Aorta (tissue), 5 donors: ENCODE data around the gene MAP4K4. TPM values are rescaled to one million over a fixed set of nuclear protein-coding genes. Genes with fewer than 3 reads are reported as not detected.
A peak's percentile ranks its signal among the peaks of the same experiment; 100 is the strongest.

ENCODE experiments used
- ATAC-seq: fragments of 200-7000 bp; cut with Tn5 transposase; one replicate; pipeline ENCODE4 v1.9.1; 2022; ENCODE audit warnings: moderate library complexity; ENCODE audit not compliant: low FRiP score
- DNase-seq, 2 donors: peaks; one replicate each; pipeline ENCODE4 v3.0.0-alpha.2; 2020
- H3K27ac ChIP-seq, 2 donors: one replicate each; pipeline ENCODE4 v1.5.1; 2013; ENCODE audit warnings: low read length in 2 of 2, mild to moderate bottlenecking in 2 of 2, moderate library complexity in 2 of 2, control low read depth in 1 of 2, inconsistent platforms in 1 of 2, low read depth in 1 of 2
- H3K27me3 ChIP-seq, 2 donors: one replicate each; pipeline ENCODE4 v1.6.1; 2013; ENCODE audit warnings: control low read depth in 1 of 2, low read length in 1 of 2, mild to moderate bottlenecking in 1 of 2, moderate library complexity in 1 of 2; ENCODE audit not compliant: insufficient read depth in 2 of 2, control insufficient read depth in 1 of 2
- H3K36me3 ChIP-seq, 2 donors: one replicate each; pipeline ENCODE4 v1.6.1; 2013; ENCODE audit warnings: control low read depth in 1 of 2, low read length in 1 of 2, mild to moderate bottlenecking in 1 of 2; ENCODE audit not compliant: insufficient read depth in 2 of 2, control insufficient read depth in 1 of 2
- H3K4me1 ChIP-seq, 2 donors: one replicate each; pipeline ENCODE4 v1.6.1; 2013; ENCODE audit warnings: low read length in 2 of 2, control low read depth in 1 of 2, mild to moderate bottlenecking in 1 of 2, moderate library complexity in 1 of 2; ENCODE audit not compliant: insufficient read depth in 2 of 2, control insufficient read depth in 1 of 2
- H3K4me3 ChIP-seq, 2 donors: one replicate each; pipeline ENCODE4 v1.5.1; 2013; ENCODE audit warnings: low read length in 2 of 2, control low read depth in 1 of 2, mild to moderate bottlenecking in 1 of 2
- H3K9me3 ChIP-seq: one replicate; pipeline ENCODE4 v1.6.1; 2013; ENCODE audit warnings: mild to moderate bottlenecking, low read length; ENCODE audit not compliant: control insufficient read depth
- WGBS, 2 donors: extraction: QIAGEN DNeasy Blood & Tissue Kit; methylation state at CpG; one replicate each; pipeline ENCODE4 v1.1.7; 2013; 5-methylcytosine and 5-hydroxymethylcytosine counted together
- intact Hi-C, 2 donors: fragments of 100-400 bp; cut with DNase I; formaldehyde crosslinking; loops; one replicate each; pipeline versions ENCODE4 v1.14.2 to v1.15.0; 2022
- polyA plus RNA-seq, 2 donors: library from polyadenylated mRNA; stranded (reverse); fragments of 200-250 nt; gene quantifications; one replicate each; pipeline ENCODE4 v1.2.3, GENCODE V29; 2013
- total RNA-seq, 2 donors: library from RNA; stranded (reverse); fragmentation: NEBNext Ultra II Directional; extraction: Animal tissue kit (Norgen Biotek cat#: 25700); gene quantifications; one replicate each; pipeline ENCODE4 v1.2.1, GENCODE V29; 2021
- donor health status: healthy with polysubstance abuse.
- donor health status: Bipolar disorder and iron deficiency.
- donor health status: DM: no; HTN: no; CAD: no.
- donor health status: DM: no; HTN: no; CAD: no.
- donor health status: DM: yes; HTN: yes; CAD: no.

Gene MAP4K4
- total and polyA plus RNA-seq, 4 donors = 22.9 to 112 (median 58.5) TPM

DNA sequence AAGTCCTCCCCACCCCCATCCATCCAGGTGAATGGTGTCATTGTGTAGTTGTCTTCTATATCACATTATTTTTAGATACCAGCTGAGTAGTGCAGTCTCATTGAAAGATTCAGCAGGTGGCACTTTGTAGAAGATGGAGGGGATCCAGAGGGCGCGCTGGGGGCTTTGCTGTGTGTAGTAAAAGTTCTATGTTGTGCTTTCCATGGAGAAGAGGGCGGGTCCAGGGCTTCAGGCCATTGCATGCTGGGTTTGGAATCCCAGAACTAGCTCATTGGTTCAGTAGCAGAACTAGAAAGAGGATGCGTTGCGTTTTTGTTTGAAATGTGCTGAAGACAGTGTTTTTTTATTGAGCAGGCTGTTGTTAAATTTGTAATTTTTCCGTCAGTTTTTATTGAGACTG, 120.0 kb downstream of the MAP4K4 start:
- Histone ChIP-seq H3K36me3 (no peaks in the 10 kb centered on the region), H3K27ac (no peak overlapping the region), H3K4me1 (peaks cover 0 to 2% of the 10 kb centered on the region in 2 donors), H3K9me3 (no peaks in the 10 kb centered on the region), H3K27me3 (no peaks in the 10 kb centered on the region), H3K4me3 (no peak overlapping the region)
- DNase-seq = no peak
- intact Hi-C loops = loop anchor here in 1 of 2 donors (10.0 kb wide), 1 partner anchor 53 kb away; no protein-coding TSS in a partner anchor
- 94 to 97% methylated on average over 6 of the region's 6 CpGs for WGBS, 2 donors
- ATAC-seq = no peak

DNA sequence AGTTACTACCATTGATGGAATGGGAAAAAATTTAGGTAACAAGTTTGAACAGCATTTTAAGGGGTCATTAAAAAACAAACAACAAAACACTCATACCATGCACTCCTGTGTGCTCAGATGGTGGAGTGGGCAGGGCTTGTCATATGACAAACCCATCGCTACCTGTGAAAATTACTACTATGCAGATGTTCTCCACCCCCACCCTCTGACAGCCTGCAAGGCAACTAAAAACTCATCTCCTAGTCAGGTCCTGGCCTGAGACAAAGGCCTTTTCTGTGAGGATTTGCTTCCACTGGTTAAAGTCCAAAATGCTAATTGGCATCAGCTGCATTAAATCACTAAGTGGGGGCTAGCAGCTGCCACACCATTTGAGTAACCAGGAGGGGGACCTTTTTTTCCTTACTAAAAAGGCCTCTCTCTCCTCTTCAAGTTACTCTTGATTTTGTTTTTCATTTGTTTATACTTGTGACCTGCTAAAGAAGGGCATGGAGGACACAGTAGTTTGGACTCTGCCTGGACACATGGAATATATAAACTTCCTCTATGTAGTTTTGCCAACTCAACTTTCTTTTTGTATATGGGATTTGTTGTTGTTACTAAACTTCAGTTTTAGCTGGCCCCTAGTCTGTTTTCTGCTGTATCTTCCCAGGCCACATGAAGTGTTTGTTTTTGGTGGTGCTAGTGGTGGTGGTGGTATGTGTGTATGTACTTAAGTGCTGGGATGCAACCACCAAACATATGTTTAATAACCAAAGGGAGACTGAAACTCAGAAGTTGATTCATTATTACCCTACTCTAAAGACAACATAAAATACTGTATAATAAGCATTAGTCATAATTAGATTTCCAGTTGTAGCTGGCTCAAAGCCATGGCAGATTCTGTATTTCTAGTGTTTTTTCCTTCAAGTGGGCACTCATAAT, 121.3 kb downstream of the MAP4K4 start:
- WGBS, 2 donors = 95% methylated on average over 1 of the region's 1 CpG
- intact Hi-C loops = loop anchor here in 1 of 2 donors (10.0 kb wide), 1 partner anchor 54 kb away; no protein-coding TSS in a partner anchor
- H3K27me3 ChIP-seq = no peaks in the 10 kb centered on the region
- no peaks in the 10 kb centered on the region for H3K9me3 ChIP-seq
- H3K4me1 ChIP-seq = peaks cover 2 to 3% of the 10 kb centered on the region in 2 donors
- H3K27ac ChIP-seq = no peak overlapping the region
- no peak overlapping the region for H3K4me3 ChIP-seq
- DNase-seq = no peak
- no peaks in the 10 kb centered on the region for H3K36me3 ChIP-seq
- no peak for ATAC-seq

DNA sequence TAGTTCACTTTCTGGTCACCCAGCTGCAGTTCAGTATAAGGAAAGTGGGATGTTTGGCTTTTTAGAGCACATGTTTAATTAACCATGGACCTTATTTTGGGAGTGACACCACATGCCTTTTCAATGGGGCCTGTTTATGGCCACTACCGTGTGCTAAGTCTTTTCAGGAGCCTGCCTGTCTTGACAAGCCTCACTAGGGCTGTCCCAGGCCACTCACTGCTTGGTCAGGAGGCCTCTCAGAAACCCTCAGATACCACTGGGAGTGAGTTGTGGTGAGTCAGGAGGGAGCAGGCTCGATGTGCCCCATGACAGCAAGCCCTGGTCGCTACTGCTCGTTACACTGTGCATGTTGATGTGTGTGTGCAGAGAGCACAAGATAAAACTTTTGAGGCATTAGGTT, 123.0 kb downstream of the MAP4K4 start:
- Histone ChIP-seq H3K36me3 (no peaks in the 10 kb centered on the region), H3K4me1 (peaks cover 2 to 3% of the 10 kb centered on the region in 2 donors), H3K4me3 (no peak overlapping the region), H3K27ac (no peak overlapping the region), H3K9me3 (no peaks in the 10 kb centered on the region), H3K27me3 (no peaks in the 10 kb centered on the region)
- DNase-seq = no peak
- intact Hi-C loops = no loop called here
- 57 to 59% methylated on average over 4 of the region's 4 CpGs for WGBS, 2 donors
- no peak for ATAC-seq

- Histone ChIP-seq H3K36me3 (no peaks in the 10 kb centered on the region), H3K27ac (no peak overlapping the region), H3K4me1 (peaks cover 2 to 3% of the 10 kb centered on the region in 2 donors), H3K4me3 (no peak overlapping the region), H3K27me3 (no peaks in the 10 kb centered on the region), H3K9me3 (no peaks in the 10 kb centered on the region)
- ATAC-seq = no peak
- 74 to 82% methylated on average over 3 of the region's 3 CpGs for WGBS, 2 donors
- intact Hi-C loops = no loop called here
- DNase-seq = no peak
These were observed 123.7 kb downstream of the MAP4K4 start for GRCh38 chr2:101821059-101821805.

DNA sequence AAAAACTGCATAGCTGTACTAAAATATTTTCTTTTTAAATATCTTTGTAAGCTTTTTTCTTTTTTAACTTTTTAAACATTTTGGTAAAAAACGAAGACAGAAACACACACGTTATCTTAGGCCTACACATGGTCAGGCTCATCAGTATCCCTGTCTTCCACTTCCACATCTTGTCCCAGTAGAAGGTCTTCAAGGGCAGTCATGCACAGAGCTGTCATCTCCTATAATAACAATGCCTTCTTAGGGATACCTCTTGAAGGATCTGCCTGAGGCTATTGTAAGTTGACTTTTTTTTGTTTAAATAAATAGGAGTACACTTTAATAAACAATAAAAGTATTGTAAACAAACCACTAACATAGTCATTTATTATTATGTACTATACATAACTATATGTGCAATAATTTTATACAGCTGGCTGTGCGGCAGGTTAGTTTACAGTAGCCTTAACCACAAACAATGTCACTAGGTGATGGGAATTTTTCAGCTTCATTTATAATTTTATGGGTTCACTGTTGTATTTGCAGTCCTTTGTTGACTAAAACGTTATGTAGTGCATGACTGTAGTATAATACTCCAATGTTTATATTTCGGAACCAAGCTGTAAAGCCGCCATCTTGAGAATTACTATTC, 124.4 kb downstream of the MAP4K4 start:
- H3K27ac ChIP-seq = no peak overlapping the region
- no peak for DNase-seq
- intact Hi-C loops = no loop called here
- H3K9me3 ChIP-seq = no peaks in the 10 kb centered on the region
- H3K4me3 ChIP-seq = no peak overlapping the region
- WGBS, 2 donors = 74 to 81% methylated on average over 6 of the region's 6 CpGs
- peaks cover 0 to 3% of the 10 kb centered on the region in 2 donors for H3K4me1 ChIP-seq
- H3K36me3 ChIP-seq = no peaks in the 10 kb centered on the region
- no peak for ATAC-seq
- no peaks in the 10 kb centered on the region for H3K27me3 ChIP-seq

GRCh38 chr2:101823347-101823791, 125.9 kb downstream of the MAP4K4 start:
- DNase-seq (peak in 1 of 2 donors; percentile 69), ATAC-seq (peak; percentile 74)
- intact Hi-C loops = no loop called here
- H3K27me3 ChIP-seq = no peaks in the 10 kb centered on the region
- H3K36me3 ChIP-seq = no peaks in the 10 kb centered on the region
- peaks cover 2 to 3% of the 10 kb centered on the region in 2 donors for H3K4me1 ChIP-seq
- no peak overlapping the region for H3K4me3 ChIP-seq
- H3K27ac ChIP-seq = no peak overlapping the region
- 49 to 56% methylated on average over 14 of the region's 14 CpGs for WGBS, 2 donors
- no peaks in the 10 kb centered on the region for H3K9me3 ChIP-seq

DNA sequence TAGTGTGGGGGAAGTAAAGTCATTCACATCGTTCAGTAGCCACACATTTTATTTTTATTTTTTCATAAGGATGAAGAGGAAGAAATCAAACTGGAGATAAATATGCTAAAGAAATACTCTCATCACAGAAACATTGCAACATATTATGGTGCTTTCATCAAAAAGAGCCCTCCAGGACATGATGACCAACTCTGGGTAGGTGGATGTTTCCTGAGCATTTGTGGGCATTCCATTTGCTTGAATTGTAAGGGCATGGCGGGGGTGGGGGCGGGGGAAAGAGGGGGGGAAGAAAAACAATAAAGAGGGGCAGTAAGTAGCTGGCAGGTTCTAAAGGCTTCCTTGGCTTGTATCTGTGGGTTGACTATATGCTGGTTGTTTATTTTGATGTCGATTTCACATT, 126.4 kb downstream of the MAP4K4 start:
- no peak for DNase-seq
- no peak overlapping the region for H3K27ac ChIP-seq
- intact Hi-C loops = no loop called here
- WGBS, 2 donors = 66 to 72% methylated on average over 4 of the region's 4 CpGs
- H3K9me3 ChIP-seq = no peaks in the 10 kb centered on the region
- no peak for ATAC-seq
- no peak overlapping the region for H3K4me3 ChIP-seq
- H3K4me1 ChIP-seq = peaks cover 3 to 5% of the 10 kb centered on the region in 2 donors
- no peaks in the 10 kb centered on the region for H3K27me3 ChIP-seq
- no peaks in the 10 kb centered on the region for H3K36me3 ChIP-seq

GRCh38 chr2:101826716-101827115, 129.2 kb downstream of the MAP4K4 start:
- WGBS, 2 donors = 87 to 92% methylated on average over 2 of the region's 2 CpGs
- no peak for ATAC-seq
- no peaks in the 10 kb centered on the region for H3K27me3 ChIP-seq
- peaks cover 7% of the 10 kb centered on the region in 2 donors for H3K4me1 ChIP-seq
- no peaks in the 10 kb centered on the region for H3K9me3 ChIP-seq
- H3K36me3 ChIP-seq = no peaks in the 10 kb centered on the region
- H3K4me3 ChIP-seq = no peak overlapping the region
- DNase-seq = no peak
- H3K27ac ChIP-seq = no peak overlapping the region
- intact Hi-C loops = no loop called here
